HG02678 (cell line): ENCODE data around the gene SEZ6L.

Experiments
- ATAC-seq: cut with Tn5 transposase; IDR thresholded peaks from one replicate; pipeline ENCODE4 v1.9.1; 2021; ENCODE audit warnings: mild to moderate bottlenecking, moderate library complexity; ENCODE audit not compliant: unreplicated experiment

SEZ6L gene

DNA sequence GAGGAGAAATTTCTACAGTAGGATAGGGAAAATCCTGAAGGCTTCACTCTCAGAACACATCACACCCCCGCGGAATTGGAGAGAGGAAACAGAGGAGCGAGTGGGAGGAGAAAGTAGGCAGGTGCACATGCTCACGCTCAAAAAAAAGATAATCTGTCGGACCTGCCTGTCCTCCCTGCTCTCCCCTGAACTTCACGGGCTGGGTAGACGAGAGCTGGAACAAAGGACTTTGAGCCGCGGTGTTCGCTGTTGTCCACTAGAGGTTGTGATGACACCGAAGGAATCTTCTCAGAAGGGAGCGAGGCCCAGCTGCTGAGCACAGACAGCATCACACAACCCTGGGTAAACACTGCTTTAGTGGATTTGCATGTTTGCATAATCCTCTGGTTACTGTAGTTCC lies 5.0 kb downstream of the SEZ6L start:
- ATAC-seq = no peak

DNA sequence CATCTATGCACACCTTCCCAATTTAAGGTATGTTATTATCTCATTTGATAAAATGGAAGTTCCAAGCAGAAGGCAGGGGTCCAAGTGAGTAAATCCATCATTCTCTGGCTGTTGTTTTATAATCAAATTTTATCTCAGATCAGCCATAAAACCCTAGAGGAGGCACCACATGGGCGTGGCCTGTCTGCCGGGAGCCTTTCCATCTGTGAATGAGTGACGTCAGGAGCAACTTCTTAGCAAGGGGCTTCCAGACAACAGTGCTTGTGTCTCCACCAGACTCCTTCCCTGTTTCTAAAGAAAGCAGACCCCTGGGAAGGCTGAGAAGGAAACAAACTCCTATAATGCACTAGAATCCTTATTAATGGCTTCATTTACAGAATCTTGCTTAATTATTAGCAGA lies 13.5 kb downstream of the SEZ6L start:
- no peak for ATAC-seq

- no peak for ATAC-seq
Measured at GRCh38 chr22:26185190-26185589, 15.9 kb downstream of the SEZ6L start.

DNA sequence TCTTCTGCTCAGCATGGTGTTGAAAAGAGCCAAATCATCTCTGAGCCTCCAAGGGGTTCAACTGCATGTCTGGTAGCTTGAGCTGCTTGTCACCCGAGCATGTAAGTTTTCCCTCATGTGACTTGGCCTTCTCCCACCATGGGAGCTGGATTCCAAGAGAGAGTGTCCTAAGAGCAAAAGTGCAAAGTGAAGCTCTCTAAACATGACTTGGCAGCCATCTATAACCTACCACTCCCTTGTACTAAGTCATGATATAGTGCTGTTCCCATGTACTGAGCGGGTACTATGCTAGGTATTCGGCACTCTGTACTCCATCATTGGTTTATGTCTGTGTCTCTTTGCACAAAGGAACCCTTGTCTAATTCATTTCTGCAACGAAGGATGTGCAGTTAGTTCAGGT lies 19.1 kb downstream of the SEZ6L start:
- ATAC-seq = no peak

DNA sequence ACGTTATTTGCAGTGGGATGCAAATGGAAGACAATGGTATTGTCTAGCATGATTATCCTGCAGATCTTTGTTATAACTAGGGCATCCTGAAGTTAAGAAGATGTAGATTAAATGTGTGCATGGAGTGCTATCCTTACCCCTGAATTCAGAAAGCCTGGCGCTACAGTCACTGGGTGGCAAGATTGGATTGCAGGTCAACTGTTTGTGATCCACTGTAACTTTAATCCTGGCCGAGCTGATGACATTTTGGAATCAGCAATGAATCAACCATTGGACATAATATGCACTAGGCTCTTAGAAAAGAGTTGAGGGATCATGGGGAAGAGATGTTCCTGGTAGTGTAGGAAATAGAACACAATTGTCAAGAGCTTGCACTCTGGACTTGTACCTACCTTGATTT lies 25.1 kb downstream of the SEZ6L start:
- no peak for ATAC-seq

- ATAC-seq = no peak
Measured at GRCh38 chr22:26194877-26195276, 25.6 kb downstream of the SEZ6L start.

DNA sequence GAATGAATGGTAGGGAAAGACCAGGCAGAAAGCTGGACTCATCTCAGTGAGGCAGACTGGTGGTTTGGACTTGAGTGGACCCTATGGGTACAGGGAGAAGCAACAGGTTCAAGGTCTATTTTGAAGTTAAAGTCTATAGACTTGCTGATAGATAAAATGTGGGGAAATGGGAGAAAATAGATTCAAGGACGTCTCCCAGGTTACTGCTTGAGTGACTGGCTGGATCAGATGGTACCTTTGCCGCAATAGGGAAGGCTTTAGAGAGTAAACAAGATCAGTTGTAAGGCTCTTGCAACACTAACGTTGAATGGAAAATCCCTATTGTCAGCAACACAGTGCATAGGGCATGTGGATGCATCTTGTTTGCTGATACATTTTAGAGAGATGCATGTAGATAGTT lies 27.4 kb downstream of the SEZ6L start:
- no peak for ATAC-seq

GRCh38 chr22:26197425-26197824 lies 28.2 kb downstream of the SEZ6L start:
- no peak for ATAC-seq

DNA sequence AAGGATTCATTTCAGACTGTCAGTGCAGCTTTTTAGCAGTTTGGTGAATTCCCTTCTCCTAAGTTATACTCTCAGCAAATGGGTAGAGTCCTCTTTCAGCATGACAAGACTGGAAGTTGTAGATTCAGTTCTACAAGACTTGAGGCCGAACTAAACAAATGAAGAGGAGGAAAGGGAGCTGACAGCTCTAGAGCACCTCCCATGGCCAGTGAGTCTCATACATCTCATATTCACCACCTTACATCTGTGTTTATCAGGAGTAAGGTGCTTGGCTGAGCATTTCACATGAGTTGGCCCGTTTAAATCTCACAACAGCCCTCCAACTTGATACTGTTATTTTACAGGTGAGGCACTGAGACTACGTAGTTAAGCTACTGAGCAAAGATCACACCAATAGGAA lies 30.4 kb downstream of the SEZ6L start:
- ATAC-seq = no peak

DNA sequence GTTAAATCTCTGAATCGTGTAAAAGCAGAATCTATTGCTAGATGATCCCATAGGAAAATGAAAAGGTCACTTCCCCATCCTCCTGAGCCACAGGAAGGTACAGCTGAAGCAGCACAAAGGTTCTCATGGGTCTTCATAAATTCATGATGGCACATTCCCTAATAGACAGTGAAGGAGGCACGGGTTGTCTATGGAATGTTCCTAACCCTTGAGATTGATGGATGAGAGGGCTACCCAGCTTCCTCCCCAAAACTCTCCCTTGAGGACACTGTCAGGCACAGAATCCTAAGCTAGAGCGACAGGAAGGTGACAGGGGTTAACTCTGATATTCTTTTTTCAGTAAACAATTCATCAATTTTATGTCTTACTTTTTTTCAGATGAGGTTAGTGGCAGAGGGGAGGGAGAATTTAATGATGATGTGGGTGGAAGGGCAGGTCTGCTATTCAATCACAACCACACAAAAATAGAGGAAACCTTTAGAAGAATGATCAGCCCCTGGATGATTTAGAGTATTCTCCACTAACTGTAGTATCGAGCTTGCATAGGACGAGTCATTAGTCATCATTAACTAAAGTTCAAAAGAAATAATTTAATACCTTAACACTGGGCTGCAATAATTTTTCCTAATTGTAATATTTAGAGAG lies 33.1 kb downstream of the SEZ6L start:
- no peak for ATAC-seq

- ATAC-seq = no peak
Measured at GRCh38 chr22:26205494-26205893, 36.2 kb downstream of the SEZ6L start.

DNA sequence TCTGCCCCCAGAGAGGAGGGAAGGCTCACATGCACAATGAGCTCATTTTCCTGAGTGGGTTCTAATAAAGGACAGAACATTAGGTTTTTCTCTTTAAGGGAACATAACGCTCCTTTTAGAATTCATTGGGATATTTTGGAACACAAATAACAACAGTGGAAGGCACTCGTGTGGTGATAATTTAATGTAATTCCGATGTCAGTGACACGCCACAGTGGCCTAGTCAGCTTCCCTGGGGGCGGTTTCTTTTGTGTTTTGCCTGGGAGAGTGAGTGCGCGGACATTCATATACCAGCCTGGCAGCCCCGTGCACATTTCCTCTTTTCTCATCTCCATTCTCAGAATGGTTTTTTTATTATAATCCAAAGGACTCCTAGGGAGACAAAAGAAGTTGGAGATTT lies 41.1 kb downstream of the SEZ6L start:
- ATAC-seq = no peak

GRCh38 chr22:26213826-26214225 lies 44.6 kb downstream of the SEZ6L start:
- no peak for ATAC-seq

DNA sequence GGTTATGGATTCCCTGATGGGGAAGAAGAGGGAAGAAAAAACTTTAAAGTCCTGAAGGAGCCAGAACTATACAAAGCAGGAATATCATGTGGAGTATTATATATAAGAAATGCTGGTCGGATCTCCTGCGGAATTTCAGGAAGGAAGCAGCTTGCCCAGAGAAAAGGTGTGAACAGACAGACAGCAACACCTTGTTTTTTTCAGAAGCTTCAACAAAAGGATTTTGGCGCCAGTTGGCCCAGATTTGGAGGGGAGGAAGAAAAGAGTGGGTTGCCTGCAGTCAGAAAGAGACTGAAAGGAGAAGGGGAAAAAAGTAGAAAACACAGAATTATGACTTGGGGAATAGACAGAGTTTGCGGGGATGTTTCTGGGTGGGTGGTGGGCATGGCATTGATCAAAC lies 45.2 kb downstream of the SEZ6L start:
- no peak for ATAC-seq

DNA sequence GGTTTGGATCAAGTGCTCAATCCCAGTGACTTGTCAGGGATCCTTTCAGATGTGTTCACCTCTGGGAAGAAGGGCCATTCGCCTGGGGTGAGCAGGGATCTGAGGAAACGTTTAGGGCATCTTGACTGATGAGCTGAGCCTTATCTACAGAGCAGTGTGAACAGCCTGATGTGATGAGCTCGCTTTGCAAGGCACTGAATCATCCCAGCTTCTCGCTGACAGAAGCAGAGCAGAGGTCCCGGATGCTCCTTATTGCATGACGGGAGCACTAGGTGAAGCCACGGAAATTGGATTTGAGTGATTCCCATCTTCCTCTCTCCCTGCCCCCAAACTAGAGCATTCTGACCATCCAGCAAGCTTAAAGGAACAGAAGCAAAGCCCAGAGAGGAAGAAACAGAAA lies 46.5 kb downstream of the SEZ6L start:
- ATAC-seq = no peak

- ATAC-seq = no peak
Measured at GRCh38 chr22:26225207-26225606, 55.9 kb downstream of the SEZ6L start.

GRCh38 chr22:26226538-26227297 lies 57.5 kb downstream of the SEZ6L start:
- ATAC-seq = no peak

GRCh38 chr22:26229910-26230309 lies 60.6 kb downstream of the SEZ6L start:
- ATAC-seq = no peak

DNA sequence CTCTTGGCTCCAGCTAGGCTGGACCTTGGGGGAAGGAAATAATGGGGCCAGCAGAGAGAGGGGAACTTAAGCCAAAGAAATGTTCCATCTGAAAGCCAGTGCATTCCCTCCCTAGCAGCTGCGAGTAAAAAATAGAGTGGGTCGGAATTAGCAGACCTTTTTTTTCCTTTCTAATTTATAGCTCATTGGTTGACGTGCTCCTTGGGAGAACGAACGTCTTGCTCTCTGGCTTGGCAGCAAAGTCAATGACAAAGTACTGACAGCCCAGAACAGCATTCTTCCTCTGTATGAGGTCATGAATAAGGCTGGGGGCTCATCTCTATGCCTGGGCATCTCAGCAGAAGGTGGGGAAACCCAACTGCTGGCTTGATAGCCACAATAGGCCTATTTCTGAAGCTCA lies 65.0 kb downstream of the SEZ6L start:
- no peak for ATAC-seq

DNA sequence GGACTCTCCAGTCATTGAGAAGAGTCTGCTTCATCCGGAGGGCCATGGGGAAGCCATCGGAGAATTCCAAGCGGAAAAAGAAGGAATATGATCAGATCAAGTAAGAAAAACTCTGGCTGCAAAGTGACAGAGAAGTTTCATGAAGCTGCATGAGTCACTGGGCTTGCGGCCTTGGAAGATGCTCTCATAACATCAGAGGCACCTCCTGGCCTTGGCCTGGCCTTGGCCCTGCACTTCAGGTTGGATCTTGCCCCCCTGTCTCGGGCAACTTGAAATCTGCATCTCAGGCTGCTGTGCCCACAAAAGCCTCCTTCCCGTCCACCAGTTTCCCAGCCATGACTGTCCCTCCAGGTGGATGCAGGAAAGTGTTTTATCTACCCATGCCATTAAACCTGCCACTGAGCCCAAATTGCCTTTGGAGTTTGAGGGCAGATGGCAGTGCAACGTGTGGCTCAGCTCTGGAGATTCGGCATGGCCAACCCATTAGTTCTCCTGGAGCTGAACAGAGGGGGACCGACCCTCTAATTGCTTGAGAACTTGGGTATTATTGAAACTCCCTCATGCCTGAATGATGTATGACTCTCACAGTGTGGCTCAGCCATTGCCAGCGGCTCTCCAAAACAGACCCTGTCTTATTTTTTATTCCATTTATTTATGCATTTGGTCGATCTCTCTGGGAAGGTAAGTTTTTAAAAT lies 66.7 kb downstream of the SEZ6L start:
- ATAC-seq = no peak

GRCh38 chr22:26236991-26237390 lies 67.7 kb downstream of the SEZ6L start:
- ATAC-seq = no peak

GRCh38 chr22:26238596-26238995 lies 69.3 kb downstream of the SEZ6L start:
- no peak for ATAC-seq
